Dendritic cell treated with granulocyte-macrophage colony-stimulating factor and Interleukin-4, amounts not matched to agents 40 ng/mL and 50 ng/mL, for 4 days (primary cell): Measurements from ENCODE around the gene SERPINE1.

Experiments
- H3K27ac Mint-ChIP-seq: one replicate; pipeline ENCODE4 v1.8.0; 2022; ENCODE audit warnings: mild to moderate bottlenecking, mixed read lengths
- H3K27me3 Mint-ChIP-seq: one replicate; pipeline ENCODE4 v1.8.0; 2022; ENCODE audit warnings: mild to moderate bottlenecking, mixed read lengths
- H3K36me3 Mint-ChIP-seq: one replicate; pipeline ENCODE4 v1.8.0; 2022; ENCODE audit warnings: low read depth, mixed read lengths
- H3K4me1 Mint-ChIP-seq: one replicate; pipeline ENCODE4 v1.8.0; 2022; ENCODE audit warnings: low read depth, mixed read lengths
- H3K4me3 Mint-ChIP-seq: one replicate; pipeline ENCODE4 v1.8.0; 2022; ENCODE audit warnings: mild to moderate bottlenecking, moderate library complexity, mixed read lengths
- H3K9me3 Mint-ChIP-seq: one replicate; pipeline ENCODE4 v1.8.0; 2022; ENCODE audit warnings: mixed read lengths
- intact Hi-C: fragments of 100-400 bp; cut with micrococcal nuclease; formaldehyde crosslinking; loops from one replicate; pipeline ENCODE4 v1.15.0; 2022

SERPINE1 gene

DNA sequence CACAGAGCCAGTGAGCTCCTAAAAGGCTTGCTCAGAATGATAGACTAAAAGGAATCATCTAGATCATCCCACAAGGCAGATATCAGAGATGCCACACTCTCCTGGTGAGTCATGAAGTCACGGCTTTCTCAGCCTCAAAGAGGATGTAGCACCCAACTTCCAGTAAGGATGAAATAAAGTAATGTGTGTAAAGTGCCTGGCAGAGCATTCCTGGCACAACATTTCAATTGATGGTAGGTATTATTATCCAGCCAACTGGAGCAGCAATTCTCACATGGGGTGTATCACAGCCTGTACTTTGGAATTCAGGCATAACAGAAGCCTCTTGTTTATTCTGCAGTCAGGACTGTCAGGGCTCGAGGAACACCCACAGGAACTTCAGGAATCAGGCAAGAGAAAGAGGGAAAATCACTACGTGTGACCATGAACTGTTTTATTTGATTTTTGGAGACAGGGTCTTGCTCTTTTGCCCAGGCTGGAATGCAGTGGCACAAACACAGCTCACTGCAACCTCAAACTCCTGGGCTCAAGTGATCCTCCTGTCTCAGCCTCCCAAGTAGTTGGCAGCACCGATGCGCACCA lies 58.4 kb downstream of the SERPINE1 start:
- no peak overlapping the region for H3K27ac Mint-ChIP-seq
- peaks cover 23% of the 10 kb centered on the region for H3K4me1 Mint-ChIP-seq
- peaks cover 8% of the 10 kb centered on the region for H3K9me3 Mint-ChIP-seq
- peaks cover 52% of the 10 kb centered on the region for H3K27me3 Mint-ChIP-seq
- H3K36me3 Mint-ChIP-seq = no peaks in the 10 kb centered on the region
- H3K4me3 Mint-ChIP-seq = no peak overlapping the region
- intact Hi-C loops = no loop called here

DNA sequence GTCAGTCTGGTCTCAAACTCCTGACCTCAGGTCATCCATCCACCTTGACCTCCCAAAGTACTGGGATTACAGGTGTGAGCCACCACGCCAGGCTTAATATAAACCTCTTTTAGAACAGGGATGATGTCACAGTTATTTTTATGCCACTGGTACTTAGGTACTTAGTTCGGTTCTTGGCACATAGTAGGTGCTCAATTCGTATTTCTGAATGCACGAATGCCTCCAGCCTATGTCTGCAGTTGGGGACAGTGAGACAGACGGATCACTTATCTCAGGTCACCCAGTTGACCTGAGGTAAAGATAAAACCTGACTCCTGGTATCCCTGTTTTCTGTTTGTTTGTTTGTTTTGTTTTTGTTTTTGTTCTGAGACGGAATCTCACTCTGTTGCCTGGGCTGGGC lies 59.3 kb downstream of the SERPINE1 start:
- Mint-ChIP-seq H3K9me3 (peaks cover 8% of the 10 kb centered on the region), H3K4me3 (no peak overlapping the region), H3K36me3 (no peaks in the 10 kb centered on the region), H3K27me3 (peaks cover 48% of the 10 kb centered on the region), H3K4me1 (peaks cover 23% of the 10 kb centered on the region), H3K27ac (no peak overlapping the region)
- intact Hi-C loops = no loop called here

DNA sequence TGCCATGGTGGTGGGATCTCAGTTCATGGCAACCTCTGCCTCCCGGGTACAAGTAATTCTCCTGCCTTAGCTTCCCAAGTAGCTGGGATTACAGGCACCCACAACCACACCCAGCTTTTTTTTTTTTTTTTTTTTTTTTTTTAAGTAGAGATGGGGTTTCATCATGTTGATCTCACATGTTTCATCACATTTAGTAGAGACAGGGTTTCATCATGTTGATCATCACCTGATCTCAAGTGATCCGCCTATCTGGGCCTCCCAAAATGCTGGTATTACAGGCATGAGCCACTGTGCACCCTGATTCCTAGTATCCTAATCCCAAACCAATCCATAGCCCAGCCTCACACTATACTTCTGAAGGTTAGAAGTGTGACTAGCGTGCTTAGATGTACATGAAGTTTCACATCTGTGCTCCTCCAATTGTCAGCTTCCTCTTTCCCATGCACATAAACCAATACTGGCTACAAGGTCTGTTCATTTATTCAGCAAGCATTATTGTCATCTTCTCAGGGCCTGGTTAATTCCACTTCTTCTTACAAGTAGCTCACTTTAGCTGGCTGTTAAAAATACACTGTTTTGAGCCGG lies 60.0 kb downstream of the SERPINE1 start:
- Mint-ChIP-seq H3K4me3 (no peak overlapping the region), H3K4me1 (peaks cover 23% of the 10 kb centered on the region), H3K9me3 (peaks cover 8% of the 10 kb centered on the region), H3K27me3 (peaks cover 43% of the 10 kb centered on the region), H3K36me3 (no peaks in the 10 kb centered on the region), H3K27ac (peak overlapping the region; percentile 7)
- intact Hi-C loops = no loop called here
